Measurements from ENCODE around the gene TBL1XR1. TPM values are rescaled to one million over a fixed set of nuclear protein-coding genes. Genes with fewer than 3 reads are reported as not detected.
"Not testable (repeated sequence)": the region's sequence is repeated elsewhere in the genome, so short reads cannot be mapped to it uniquely, and the experiment has no call there.

Gene TBL1XR1
- total and polyA plus RNA-seq, 2 donors (not counting 3 experiments of a cell fraction or from before 2014, with no cell fraction given), result 26.9 to 146 TPM

- Histone ChIP-seq H3K4me2 (ENCODE audit: insufficient read depth, low read length) (no peak overlapping the region), H3K9me1 (replicated peaks; ENCODE audit: control insufficient read depth, extremely low read depth, insufficient read depth, low read length) (no peaks in the 10 kb centered on the region), H3K9ac (replicated peaks; ENCODE audit: extremely low read depth, insufficient read depth, low read length) (no peak overlapping the region), H3K27me3 (ENCODE audit: control insufficient read depth in 2 of 2, insufficient read depth in 2 of 2, low read length in 2 of 2) (no peaks in the 10 kb centered on the region), H4K20me1 (replicated peaks; ENCODE audit: control insufficient read depth, extremely low read depth, insufficient read depth, low read length) (peaks cover 16% of the 10 kb centered on the region), H3K4me1 (ENCODE audit: control insufficient read depth, extremely low read depth, insufficient read depth, low read length) (no peaks in the 10 kb centered on the region), H3K36me3 (ENCODE audit: control insufficient read depth in 2 of 2, extremely low read depth in 1 of 2, insufficient read depth in 2 of 2, low read length in 2 of 2) (no peaks in the 10 kb centered on the region), H2AFZ (ENCODE audit: low read depth, low read length) (no peak overlapping the region), H3K9me3 (replicated peaks; ENCODE audit: control insufficient read depth, insufficient read depth, low read length) (no peaks in the 10 kb centered on the region), H3K4me3 (replicated peaks in 1 of 3; ENCODE audit: insufficient read depth in 1 of 3, low read depth in 1 of 3, low read length in 3 of 3) (no peak overlapping the region), H3K79me2 (ENCODE audit: control insufficient read depth, insufficient read depth, low read length) (peaks cover 99% of the 10 kb centered on the region), H3K27ac (ENCODE audit: insufficient read depth, low read depth, low read length) (no peak overlapping the region)
- peak; percentile 44 for FAIRE-seq
- dilution Hi-C loops (cut with MboI; ENCODE audit: extremely low pct_ligation_motif_present, low sequenced_read_pairs), result no loop called here
- ChIA-PET CTCF (interaction anchor here (0.9 kb wide), 1 partner anchor 134 kb away, joined by 3 read pairs; no protein-coding TSS in a partner anchor), POLR2A (no interaction called here)
- DNase-seq (ENCODE audit: low read depth, low spot score), result no peak
- no peak for TF ChIP-seq POLR2A (IDR thresholded peaks at IDR 0.05; ENCODE audit: low read depth, low read length)
- TF ChIP-seq GATA2 (IDR thresholded peaks at IDR 0.05; ENCODE audit: insufficient read depth, insufficient read length, low read depth, low read length), result no peak
- no peak for TF ChIP-seq POLR2AphosphoS5 (IDR thresholded peaks at IDR 0.05; ENCODE audit: insufficient read depth, low read depth, low read length)
- TF ChIP-seq, protein P1, sequence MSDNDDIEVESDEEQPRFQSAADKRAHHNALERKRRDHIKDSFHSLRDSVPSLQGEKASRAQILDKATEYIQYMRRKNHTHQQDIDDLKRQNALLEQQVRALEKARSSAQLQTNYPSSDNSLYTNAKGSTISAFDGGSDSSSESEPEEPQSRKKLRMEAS (IDR thresholded peaks at IDR 0.05; ENCODE audit: insufficient read depth, insufficient read length), result no peak
- TF ChIP-seq MYC (IDR thresholded peaks at IDR 0.05; ENCODE audit: low read depth, low read length), result no peak
- TF ChIP-seq FOS (IDR thresholded peaks at IDR 0.05; ENCODE audit: borderline replicate concordance, insufficient read depth, low read length), result no peak
- no peak for TF ChIP-seq EZH2 (IDR thresholded peaks at IDR 0.05; ENCODE audit: borderline replicate concordance, low read depth, low read length, severe bottlenecking)
- TF ChIP-seq, protein P2, sequence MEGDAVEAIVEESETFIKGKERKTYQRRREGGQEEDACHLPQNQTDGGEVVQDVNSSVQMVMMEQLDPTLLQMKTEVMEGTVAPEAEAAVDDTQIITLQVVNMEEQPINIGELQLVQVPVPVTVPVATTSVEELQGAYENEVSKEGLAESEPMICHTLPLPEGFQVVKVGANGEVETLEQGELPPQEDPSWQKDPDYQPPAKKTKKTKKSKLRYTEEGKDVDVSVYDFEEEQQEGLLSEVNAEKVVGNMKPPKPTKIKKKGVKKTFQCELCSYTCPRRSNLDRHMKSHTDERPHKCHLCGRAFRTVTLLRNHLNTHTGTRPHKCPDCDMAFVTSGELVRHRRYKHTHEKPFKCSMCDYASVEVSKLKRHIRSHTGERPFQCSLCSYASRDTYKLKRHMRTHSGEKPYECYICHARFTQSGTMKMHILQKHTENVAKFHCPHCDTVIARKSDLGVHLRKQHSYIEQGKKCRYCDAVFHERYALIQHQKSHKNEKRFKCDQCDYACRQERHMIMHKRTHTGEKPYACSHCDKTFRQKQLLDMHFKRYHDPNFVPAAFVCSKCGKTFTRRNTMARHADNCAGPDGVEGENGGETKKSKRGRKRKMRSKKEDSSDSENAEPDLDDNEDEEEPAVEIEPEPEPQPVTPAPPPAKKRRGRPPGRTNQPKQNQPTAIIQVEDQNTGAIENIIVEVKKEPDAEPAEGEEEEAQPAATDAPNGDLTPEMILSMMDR (IDR thresholded peaks at IDR 0.05; ENCODE audit: extremely low read depth in 1 of 2, insufficient read depth in 1 of 2, low read depth in 1 of 2, low read length in 2 of 2), result no peak
- TF ChIP-seq JUN (IDR thresholded peaks at IDR 0.05; ENCODE audit: borderline replicate concordance, insufficient read depth, insufficient read length, low read depth), result no peak
- intact Hi-C loops (cut with micrococcal nuclease), result loop anchor here (5.0 kb wide), 1 partner anchor 257 kb away; no protein-coding TSS in a partner anchor
- no TSS peak for BruUV-seq (replicated peaks)
These were observed 12.2 kb downstream of the TBL1XR1 start for GRCh38 chr3:177185035-177185574.

DNA sequence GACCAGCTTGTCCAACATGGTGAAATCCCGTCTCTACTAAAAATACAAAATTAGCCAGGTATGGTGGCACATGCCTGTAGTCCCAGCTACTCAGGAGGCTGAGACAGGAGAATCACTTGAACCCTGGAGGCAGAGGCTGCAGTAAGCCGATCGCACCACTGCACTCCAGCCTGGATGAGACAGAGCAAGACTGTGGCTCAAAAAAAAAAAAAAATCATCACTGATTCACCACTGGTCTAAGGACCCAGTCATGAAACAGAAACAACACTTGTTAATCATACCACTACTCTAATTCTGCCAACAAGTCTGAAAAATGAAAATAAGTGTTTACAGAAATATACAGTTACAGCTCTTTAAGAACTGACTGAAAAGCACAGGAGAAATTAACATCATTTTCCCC, 12.7 kb downstream of the TBL1XR1 start:
- DNase-seq (ENCODE audit: low read depth, low spot score); H3K4me3 ChIP-seq (replicated peaks in 1 of 3; ENCODE audit: insufficient read depth in 1 of 3, low read depth in 1 of 3, low read length in 3 of 3); H3K9me1 ChIP-seq (replicated peaks; ENCODE audit: control insufficient read depth, extremely low read depth, insufficient read depth, low read length); H3K4me1 ChIP-seq (ENCODE audit: control insufficient read depth, extremely low read depth, insufficient read depth, low read length); H3K4me2 ChIP-seq (ENCODE audit: insufficient read depth, low read length); FAIRE-seq; dilution Hi-C loops (cut with MboI; ENCODE audit: extremely low pct_ligation_motif_present, low sequenced_read_pairs); H3K27me3 ChIP-seq (ENCODE audit: control insufficient read depth in 2 of 2, insufficient read depth in 2 of 2, low read length in 2 of 2); H2AFZ ChIP-seq (ENCODE audit: low read depth, low read length); H3K9me3 ChIP-seq (replicated peaks; ENCODE audit: control insufficient read depth, insufficient read depth, low read length); BruUV-seq (replicated peaks); POLR2A ChIA-PET; H3K27ac ChIP-seq (ENCODE audit: insufficient read depth, low read depth, low read length); H3K9ac ChIP-seq (replicated peaks; ENCODE audit: extremely low read depth, insufficient read depth, low read length); H3K36me3 ChIP-seq (ENCODE audit: control insufficient read depth in 2 of 2, extremely low read depth in 1 of 2, insufficient read depth in 2 of 2, low read length in 2 of 2): not testable (repeated sequence)
- intact Hi-C loops (cut with micrococcal nuclease), result loop anchor here (5.0 kb wide), 1 partner anchor 258 kb away; no protein-coding TSS in a partner anchor
- Histone ChIP-seq H3K79me2 (ENCODE audit: control insufficient read depth, insufficient read depth, low read length) (peaks cover 99% of the 10 kb centered on the region), H4K20me1 (replicated peaks; ENCODE audit: control insufficient read depth, extremely low read depth, insufficient read depth, low read length) (peaks cover 16% of the 10 kb centered on the region)
- CTCF ChIA-PET, result interaction anchor here (1.0 kb wide), 1 partner anchor 10 kb away, joined by 3 read pairs; no protein-coding TSS in a partner anchor

Measured in endothelial cell of umbilical vein (primary cell).